GM12878 (cell line): ENCODE data around the gene NEGR1. TPM values are rescaled to one million over a fixed set of nuclear protein-coding genes. Genes with fewer than 3 reads are reported as not detected.

Experiments
- ATAC-seq: fragments of 200-7000 bp; cut with Tn5 transposase; 3 replicates; pipeline ENCODE4 v1.9.1; 2020; ENCODE audit warnings: mild to moderate bottlenecking, moderate library complexity
- BruUV-seq: library from RNA; stranded (reverse); fragments of 400-500 nt; replicated peaks from 2 replicates; lab custom pipeline; 2021; lab: Mats Ljungman, UMichigan
- CTCF ChIA-PET: fragments of 300-600 bp; sonication (Branson Sonifier 250); formaldehyde crosslinking; extraction: SDS; loops from one replicate; lab custom pipeline; 2021; ENCODE audit warnings: inconsistent platforms; lab: Yijun Ruan, JAX
- POLR2A ChIA-PET: fragments of 350-600 bp; formaldehyde crosslinking; extraction: SDS; loops from one replicate; lab custom pipeline; 2021; ENCODE audit warnings: inconsistent platforms; lab: Charles Lee
- RAD21 ChIA-PET: fragments of 300-600 bp; sonication (Branson Sonifier 250); formaldehyde crosslinking; loops from one replicate; lab custom pipeline; 2023; ENCODE audit warnings: antibody characterized with exemption; ENCODE audit not compliant: unreplicated experiment; lab: Charles Lee
- SMC1A ChIA-PET: fragments of 300-600 bp; sonication (Branson Sonifier 250); formaldehyde crosslinking; loops from one replicate; lab custom pipeline; 2023; ENCODE audit not compliant: unreplicated experiment, uncharacterized antibody; lab: Charles Lee
- DNase-seq: peaks from one replicate; pipeline ENCODE4 v3.0.0-alpha.2; 2011; ENCODE audit warnings: low read depth, low spot score
- FAIRE-seq: peaks from 3 replicates; lab custom pipeline; 2011; peaks lifted over from hg19 to GRCh38; lab: Jason Lieb, UNC
- H2AFZ ChIP-seq: 2 replicates; pipeline ENCODE4 v1.6.0; 2011; ENCODE audit warnings: low read depth, low read length, control low read depth; ENCODE audit not compliant: control insufficient read depth
- H3K27ac ChIP-seq: 2 replicates; pipeline ENCODE4 v1.5.1; 2011; ENCODE audit warnings: control low read depth; ENCODE audit not compliant: control insufficient read depth, insufficient read depth
- H3K27me3 ChIP-seq, 2 experiments: replicated peaks in 1 of 2; 2 replicates each; pipeline versions ENCODE4 v1.6.0 to v1.6.1; 2011; ENCODE audit warnings: low read length in 1 of 2; ENCODE audit not compliant: control insufficient read depth in 2 of 2, insufficient read depth in 2 of 2
- H3K36me3 ChIP-seq, 2 experiments: 2 replicates each; pipeline ENCODE4 v1.5.1; 2011; ENCODE audit warnings: low read length in 1 of 2; ENCODE audit not compliant: control insufficient read depth in 2 of 2, insufficient read depth in 2 of 2
- H3K4me1 ChIP-seq: 2 replicates; pipeline ENCODE4 v1.6.1; 2011; ENCODE audit warnings: mild to moderate bottlenecking, low read length, moderate library complexity, mixed read lengths; ENCODE audit not compliant: control insufficient read depth, insufficient read depth
- H3K4me2 ChIP-seq: 2 replicates; pipeline ENCODE4 v1.6.0; 2011; ENCODE audit warnings: control low read depth; ENCODE audit not compliant: control insufficient read depth, insufficient read depth
- H3K4me3 ChIP-seq: fragments of 200-600 bp; sonication (generic); 2 replicates; pipeline ENCODE4 v1.5.1; 2016
- H3K79me2 ChIP-seq: 2 replicates; pipeline ENCODE4 v1.6.0; 2011; ENCODE audit warnings: low read length; ENCODE audit not compliant: control insufficient read depth, insufficient read depth
- H3K9ac ChIP-seq: 2 replicates; pipeline ENCODE4 v1.8.0; 2011; ENCODE audit warnings: low read length, control low read depth, mixed read lengths; ENCODE audit not compliant: control insufficient read depth, insufficient read depth
- H3K9me3 ChIP-seq: replicated peaks from 3 replicates; pipeline ENCODE4 v1.5.1; 2011; ENCODE audit warnings: mild to moderate bottlenecking, low read length; ENCODE audit not compliant: control insufficient read depth, insufficient read depth
- H4K20me1 ChIP-seq: 2 replicates; pipeline ENCODE4 v1.6.0; 2011; ENCODE audit not compliant: control insufficient read depth, insufficient read depth
- CHD2 ChIP-seq: IDR thresholded peaks from 2 replicates; pipeline ENCODE4 v1.6.1; 2011; ENCODE audit warnings: low read depth, low read length, improper control_type of control experiment, borderline replicate concordance
- ESRRA ChIP-seq: IDR thresholded peaks from 2 replicates; pipeline ENCODE4 v1.6.1; 2012; ENCODE audit warnings: mild to moderate bottlenecking, low read length, improper control_type of control experiment
- ETV6 ChIP-seq, 2 experiments: fragments of 450-650 bp in 1 of 2; IDR thresholded peaks in 1 of 2; conservative IDR thresholded peaks in 1 of 2; 2 replicates each; pipeline ENCODE4 v1.6.1; 2014; ENCODE audit warnings: antibody characterized with exemption in 1 of 2, borderline replicate concordance in 1 of 2, low read depth in 1 of 2, mild to moderate bottlenecking in 1 of 2, moderate library complexity in 1 of 2
- EZH2 ChIP-seq: IDR thresholded peaks from 2 replicates; pipeline ENCODE4 v1.6.1; 2012; ENCODE audit warnings: low read depth, mild to moderate bottlenecking, control low read depth, inconsistent platforms, low read length, borderline replicate concordance; ENCODE audit not compliant: control insufficient read depth
- MTA3 ChIP-seq: IDR thresholded peaks from 2 replicates; pipeline ENCODE4 v1.6.1; 2012; ENCODE audit warnings: low read length, inconsistent platforms, borderline replicate concordance
- MXI1 ChIP-seq: fragments of 150-350 bp; IDR thresholded peaks from 2 replicates; pipeline ENCODE4 v1.6.1; 2011; ENCODE audit warnings: low read depth, mild to moderate bottlenecking, inconsistent platforms, low read length, improper control_type of control experiment
- REST ChIP-seq: IDR thresholded peaks from 2 replicates; pipeline ENCODE4 v1.6.1; 2012; ENCODE audit warnings: mild to moderate bottlenecking, low read depth, low read length
- SMAD5 ChIP-seq: IDR thresholded peaks from 2 replicates; pipeline ENCODE4 v1.6.1; 2016; ENCODE audit warnings: antibody characterized with exemption, low read depth
- SMC3 ChIP-seq: IDR thresholded peaks from 2 replicates; pipeline ENCODE4 v1.6.1; 2011; ENCODE audit warnings: low read length, improper control_type of control experiment, borderline replicate concordance
- STAT1 ChIP-seq: fragments of 450-650 bp; conservative IDR thresholded peaks from 2 replicates; pipeline ENCODE4 v1.6.1; 2014; ENCODE audit warnings: antibody characterized with exemption, mild to moderate bottlenecking
- TCF12 ChIP-seq: IDR thresholded peaks from 2 replicates; pipeline ENCODE4 v1.6.1; 2011; ENCODE audit warnings: low read depth, mild to moderate bottlenecking, low read length
- TCF7 ChIP-seq: IDR thresholded peaks from 2 replicates; pipeline ENCODE4 v1.6.1; 2014; ENCODE audit warnings: antibody characterized with exemption, borderline replicate concordance
- YY1 ChIP-seq: IDR thresholded peaks from 2 replicates; pipeline ENCODE4 v1.6.1; 2011; ENCODE audit warnings: low read depth, mild to moderate bottlenecking, low read length
- ZBTB40 ChIP-seq: fragments of 450-650 bp; IDR thresholded peaks from 2 replicates; pipeline ENCODE4 v1.6.1; 2016; ENCODE audit warnings: mild to moderate bottlenecking, moderate library complexity, borderline replicate concordance
- ZNF384 ChIP-seq: IDR thresholded peaks from 2 replicates; pipeline ENCODE4 v1.6.1; 2012; ENCODE audit warnings: low read depth, mild to moderate bottlenecking, low read length, improper control_type of control experiment, borderline replicate concordance
- ZNF622 ChIP-seq: fragments of 450-650 bp; IDR thresholded peaks from 2 replicates; pipeline ENCODE4 v1.6.1; 2017; ENCODE audit warnings: mild to moderate bottlenecking, inconsistent platforms
- WGBS: methylation state at CpG from one replicate; pipeline ENCODE4 v1.1.6; 2016; ENCODE audit warnings: low lambda C conversion rate; ENCODE audit not compliant: insufficient replicate concordance, insufficient coverage; ENCODE audit errors: missing lambda C conversion rate; 5-methylcytosine and 5-hydroxymethylcytosine counted together
- in situ Hi-C: fragments of 300-500 bp; cut with MboI; formaldehyde crosslinking; loops from 9 replicates; pipeline ENCODE4 v1.14.3; 2018; ENCODE audit warnings: mixed read lengths
- intact Hi-C: fragments of 100-400 bp; cut with micrococcal nuclease; formaldehyde crosslinking; loops from one replicate; pipeline ENCODE4 v1.14.2; 2022; ENCODE audit not compliant: unreplicated experiment
- polyA plus RNA-seq, 11 experiments: library from polyadenylated mRNA; depleted of rRNA in 4 of 11; unstranded in 6 of 11; stranded (reverse) in 5 of 11; fragments of >200 nt; fragmentation: Nextera tagmentation in 4 of 11; fragmentation: Illumina TruSeq in 1 of 11; extraction: Ambion mirVana in 4 of 11; extraction: Trizol in 1 of 11; gene quantifications; 1 replicate in 1 of 11; 2 replicates in 10 of 11; pipeline versions ENCODE4 v1.2.1 to v1.2.3, GENCODE V29; 2011 to 2016; ENCODE audit warnings: inconsistent platforms in 2 of 11, missing spikeins in 2 of 11, low read depth in 1 of 11
- total RNA-seq, 4 experiments: library from RNA; depleted of rRNA in 3 of 4; stranded (reverse); fragments of >200 nt in 3 of 4; fragmentation: Illumina TruSeq in 1 of 4; extraction: Trizol in 1 of 4; gene quantifications; 2 replicates each; pipeline versions ENCODE4 v1.2.1 to v1.2.3, GENCODE V29; 2013 to 2021

Gene NEGR1
- total and polyA plus RNA-seq, 10 of the 15 experiments (the other 5 are each of a cell fraction or from before 2014, with no cell fraction given): under 0.01 to 0.03 (median 0.01) TPM; not detected in 7

GRCh38 chr1:72013161-72013560 lies 269.2 kb downstream of the NEGR1 start (continued):
- no peak for TF ChIP-seq REST
- TF ChIP-seq MXI1: no peak
- TF ChIP-seq ETV6 (conservative IDR thresholded peaks at IDR 0.05 in 1 of 2, IDR thresholded peaks at IDR 0.05 in 1 of 2; ENCODE audit: borderline replicate concordance in 1 of 2, low read depth in 1 of 2): no peak
- TF ChIP-seq, all 136 proteins: peak for 0

- Histone ChIP-seq H3K9me3 (no peaks in the 10 kb centered on the region), H2AFZ (no peak overlapping the region), H4K20me1 (no peaks in the 10 kb centered on the region), H3K79me2 (no peaks in the 10 kb centered on the region), H3K27ac (no peak overlapping the region), H3K9ac (no peak overlapping the region), H3K36me3 (no peaks in the 10 kb centered on the region), H3K4me3 (no peak overlapping the region), H3K4me2 (no peak overlapping the region), H3K27me3 (no peaks in the 10 kb centered on the region), H3K4me1 (no peaks in the 10 kb centered on the region)
- in situ Hi-C loops (no loop called here), intact Hi-C loops (no loop called here)
- POLR2A ChIA-PET: no interaction called here
- SMC1A ChIA-PET: interaction anchor here (0.6 to 1.1 kb wide), 2 partner anchors 16 to 425 kb away, joined by 3 read pairs; no protein-coding TSS in a partner anchor
- no TSS peak for BruUV-seq
- WGBS: 7% methylated on average over 6 of the region's 6 CpGs
- RAD21 ChIA-PET: no interaction called here
- DNase-seq (no peak), ATAC-seq (no peak), FAIRE-seq (no peak)
- CTCF ChIA-PET: no interaction called here
- TF ChIP-seq YY1 (no peak), TCF7 (no peak), ZBTB40 (no peak), STAT1 (no peak), ZNF384 (no peak), SMC3 (no peak), EZH2 (no peak), ZNF622 (no peak), CHD2 (no peak), SMAD5 (no peak), TCF12 (no peak), ESRRA (no peak), MTA3 (no peak)
Measured at GRCh38 chr1:72011721-72012120, 270.6 kb downstream of the NEGR1 start.
